PFSK-1 (cell line): ENCODE data around the gene TTC3.

Source experiments
- FOXP2 ChIP-seq: optimal IDR thresholded peaks from 2 replicates; pipeline ENCODE3; 2011; ENCODE audit warnings: borderline replicate concordance, control low read depth, inconsistent platforms; ENCODE audit not compliant: insufficient read depth; ENCODE audit errors: extremely low read length, extremely low read depth
- POLR2AphosphoS5 ChIP-seq: IDR thresholded peaks from 2 replicates; pipeline ENCODE4 v1.6.1; 2012; ENCODE audit warnings: low read depth, mild to moderate bottlenecking, control low read depth, low read length, moderate library complexity
- SIN3A ChIP-seq: IDR thresholded peaks from 2 replicates; pipeline ENCODE4 v1.6.1; 2012; ENCODE audit warnings: mild to moderate bottlenecking, low read length, moderate library complexity, borderline replicate concordance; ENCODE audit not compliant: insufficient read depth
- TAF1 ChIP-seq: IDR thresholded peaks from 2 replicates; pipeline ENCODE4 v1.6.1; 2012; ENCODE audit warnings: low read length, control low read depth, borderline replicate concordance; ENCODE audit not compliant: insufficient read depth
- TF ChIP-seq, protein P1 (sequence below), 2 experiments: IDR thresholded peaks; 2 replicates each; pipeline versions ENCODE4 v1.6.1 to v1.8.0; 2011 to 2012; ENCODE audit warnings: low read depth in 2 of 2, low read length in 2 of 2, control low read depth in 1 of 2, inconsistent platforms in 1 of 2, mild to moderate bottlenecking in 1 of 2, moderate library complexity in 1 of 2; ENCODE audit not compliant: insufficient read depth in 1 of 2

The TTC3 gene

GRCh38 chr21:37047079-37047478, 26.0 kb upstream of the TTC3 start:
- no peak for TF ChIP-seq TAF1

- TF ChIP-seq TAF1 (no peak), SIN3A (no peak), FOXP2 (no peak), POLR2AphosphoS5 (no peak)
- TF ChIP-seq, protein P1, sequence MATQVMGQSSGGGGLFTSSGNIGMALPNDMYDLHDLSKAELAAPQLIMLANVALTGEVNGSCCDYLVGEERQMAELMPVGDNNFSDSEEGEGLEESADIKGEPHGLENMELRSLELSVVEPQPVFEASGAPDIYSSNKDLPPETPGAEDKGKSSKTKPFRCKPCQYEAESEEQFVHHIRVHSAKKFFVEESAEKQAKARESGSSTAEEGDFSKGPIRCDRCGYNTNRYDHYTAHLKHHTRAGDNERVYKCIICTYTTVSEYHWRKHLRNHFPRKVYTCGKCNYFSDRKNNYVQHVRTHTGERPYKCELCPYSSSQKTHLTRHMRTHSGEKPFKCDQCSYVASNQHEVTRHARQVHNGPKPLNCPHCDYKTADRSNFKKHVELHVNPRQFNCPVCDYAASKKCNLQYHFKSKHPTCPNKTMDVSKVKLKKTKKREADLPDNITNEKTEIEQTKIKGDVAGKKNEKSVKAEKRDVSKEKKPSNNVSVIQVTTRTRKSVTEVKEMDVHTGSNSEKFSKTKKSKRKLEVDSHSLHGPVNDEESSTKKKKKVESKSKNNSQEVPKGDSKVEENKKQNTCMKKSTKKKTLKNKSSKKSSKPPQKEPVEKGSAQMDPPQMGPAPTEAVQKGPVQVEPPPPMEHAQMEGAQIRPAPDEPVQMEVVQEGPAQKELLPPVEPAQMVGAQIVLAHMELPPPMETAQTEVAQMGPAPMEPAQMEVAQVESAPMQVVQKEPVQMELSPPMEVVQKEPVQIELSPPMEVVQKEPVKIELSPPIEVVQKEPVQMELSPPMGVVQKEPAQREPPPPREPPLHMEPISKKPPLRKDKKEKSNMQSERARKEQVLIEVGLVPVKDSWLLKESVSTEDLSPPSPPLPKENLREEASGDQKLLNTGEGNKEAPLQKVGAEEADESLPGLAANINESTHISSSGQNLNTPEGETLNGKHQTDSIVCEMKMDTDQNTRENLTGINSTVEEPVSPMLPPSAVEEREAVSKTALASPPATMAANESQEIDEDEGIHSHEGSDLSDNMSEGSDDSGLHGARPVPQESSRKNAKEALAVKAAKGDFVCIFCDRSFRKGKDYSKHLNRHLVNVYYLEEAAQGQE (IDR thresholded peaks at IDR 0.05; ENCODE audit: insufficient read depth in 1 of 2, low read depth in 2 of 2, low read length in 2 of 2): no peak
Measured at GRCh38 chr21:37055271-37055855, 17.7 kb upstream of the TTC3 start.

DNA sequence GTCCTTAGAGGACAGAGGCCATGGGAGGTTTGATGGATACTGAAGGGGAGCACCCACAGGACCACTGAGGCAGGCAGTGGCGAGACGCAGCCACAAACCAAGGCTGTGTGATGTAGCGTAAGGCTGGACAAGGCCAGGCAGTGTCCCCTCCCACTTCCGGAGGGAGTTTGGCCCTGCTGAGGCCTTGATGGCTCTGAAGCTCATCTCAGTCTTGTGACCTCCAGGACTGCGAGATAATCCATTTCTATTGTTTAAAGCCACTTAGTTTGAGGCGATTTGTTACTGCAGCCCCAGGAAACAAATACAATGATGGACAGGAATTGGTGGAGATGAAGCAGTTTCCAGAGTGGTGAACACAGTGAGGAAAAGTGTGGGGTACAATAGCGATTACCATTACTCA, 15.4 kb upstream of the TTC3 start:
- TF ChIP-seq FOXP2 (no peak), TAF1 (no peak), SIN3A (no peak), POLR2AphosphoS5 (no peak)
- TF ChIP-seq, protein P1 (IDR thresholded peaks at IDR 0.05; ENCODE audit: insufficient read depth in 1 of 2, low read depth in 2 of 2, low read length in 2 of 2): no peak

- TF ChIP-seq FOXP2 (no peak), POLR2AphosphoS5 (no peak), TAF1 (no peak), SIN3A (no peak)
- TF ChIP-seq, protein P1 (IDR thresholded peaks at IDR 0.05; ENCODE audit: insufficient read depth in 1 of 2, low read depth in 2 of 2, low read length in 2 of 2): no peak
Measured at GRCh38 chr21:37058261-37058660, 14.8 kb upstream of the TTC3 start.

DNA sequence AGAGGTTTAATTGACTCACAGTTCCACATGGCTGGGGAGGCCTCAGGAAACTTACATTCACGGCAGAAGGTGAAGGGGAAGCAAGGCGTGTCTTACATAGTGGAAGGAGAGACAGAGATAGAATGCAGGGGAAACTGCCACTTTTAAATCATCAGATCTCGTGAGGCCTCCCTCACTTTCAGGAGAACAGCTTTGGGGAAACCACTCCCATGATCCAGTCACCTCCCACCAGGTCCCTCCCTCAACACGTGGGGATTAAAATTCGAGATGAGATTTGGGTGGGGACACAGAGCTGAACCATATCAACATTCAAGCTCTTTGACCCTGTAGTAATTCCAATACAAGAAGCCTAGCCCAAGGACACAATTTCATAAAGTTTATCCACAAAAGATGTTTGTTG, 13.9 kb upstream of the TTC3 start:
- TF ChIP-seq, protein P1 (IDR thresholded peaks at IDR 0.05; ENCODE audit: insufficient read depth in 1 of 2, low read depth in 2 of 2, low read length in 2 of 2): no peak
- TF ChIP-seq FOXP2 (no peak), TAF1 (no peak), SIN3A (no peak), POLR2AphosphoS5 (no peak)
